Measurements from ENCODE around the gene PHACTR1.

- no peak for TF ChIP-seq POLR2A (IDR thresholded peaks at IDR 0.05; ENCODE audit: low read depth, low read length)
- no peak for TF ChIP-seq POLR2AphosphoS5 (IDR thresholded peaks at IDR 0.05; ENCODE audit: low read depth, low read length)
These were observed 536.2 kb downstream of the PHACTR1 start for GRCh38 chr6:13252790-13253189.

All from GM12892 (cell line).